Measurements from ENCODE around the gene ITFG1.
"Not testable (repeated sequence)": the region's sequence is repeated elsewhere in the genome, so short reads cannot be mapped to it uniquely, and the experiment has no call there.

DNA sequence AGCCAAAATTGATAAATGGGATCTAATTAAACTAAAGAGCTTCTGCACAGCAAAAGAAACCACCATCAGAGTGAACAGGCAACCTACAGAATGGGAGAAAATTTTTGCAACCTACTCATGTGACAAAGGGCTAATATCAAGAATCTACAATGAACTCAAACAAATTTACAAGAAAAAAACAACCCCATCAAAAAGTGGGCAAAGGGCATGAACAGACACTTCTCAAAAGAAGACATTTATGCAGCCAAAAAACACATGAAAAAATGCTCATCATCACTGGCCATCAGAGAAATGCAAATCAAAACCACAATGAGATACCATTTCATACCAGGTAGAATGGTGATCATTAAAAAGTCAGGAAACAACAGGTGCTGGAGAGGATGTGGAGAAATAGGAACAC is 18.0 kb downstream of the ITFG1 start:
- TF ChIP-seq, protein P1, sequence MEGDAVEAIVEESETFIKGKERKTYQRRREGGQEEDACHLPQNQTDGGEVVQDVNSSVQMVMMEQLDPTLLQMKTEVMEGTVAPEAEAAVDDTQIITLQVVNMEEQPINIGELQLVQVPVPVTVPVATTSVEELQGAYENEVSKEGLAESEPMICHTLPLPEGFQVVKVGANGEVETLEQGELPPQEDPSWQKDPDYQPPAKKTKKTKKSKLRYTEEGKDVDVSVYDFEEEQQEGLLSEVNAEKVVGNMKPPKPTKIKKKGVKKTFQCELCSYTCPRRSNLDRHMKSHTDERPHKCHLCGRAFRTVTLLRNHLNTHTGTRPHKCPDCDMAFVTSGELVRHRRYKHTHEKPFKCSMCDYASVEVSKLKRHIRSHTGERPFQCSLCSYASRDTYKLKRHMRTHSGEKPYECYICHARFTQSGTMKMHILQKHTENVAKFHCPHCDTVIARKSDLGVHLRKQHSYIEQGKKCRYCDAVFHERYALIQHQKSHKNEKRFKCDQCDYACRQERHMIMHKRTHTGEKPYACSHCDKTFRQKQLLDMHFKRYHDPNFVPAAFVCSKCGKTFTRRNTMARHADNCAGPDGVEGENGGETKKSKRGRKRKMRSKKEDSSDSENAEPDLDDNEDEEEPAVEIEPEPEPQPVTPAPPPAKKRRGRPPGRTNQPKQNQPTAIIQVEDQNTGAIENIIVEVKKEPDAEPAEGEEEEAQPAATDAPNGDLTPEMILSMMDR (IDR thresholded peaks at IDR 0.05; ENCODE audit: low read depth, low read length, poor library complexity, severe bottlenecking), result not testable (repeated sequence)
- not testable (repeated sequence) for TF ChIP-seq EZH2phosphoT487 (IDR thresholded peaks at IDR 0.05; ENCODE audit: borderline replicate concordance, low read length)
